ENCODE results near the gene CCNB3.
A peak's percentile ranks its signal among the peaks of the same experiment; 100 is the strongest.
"Not testable (repeated sequence)": the region's sequence is repeated elsewhere in the genome, so short reads cannot be mapped to it uniquely, and the experiment has no call there.

The CCNB3 gene, protein sequence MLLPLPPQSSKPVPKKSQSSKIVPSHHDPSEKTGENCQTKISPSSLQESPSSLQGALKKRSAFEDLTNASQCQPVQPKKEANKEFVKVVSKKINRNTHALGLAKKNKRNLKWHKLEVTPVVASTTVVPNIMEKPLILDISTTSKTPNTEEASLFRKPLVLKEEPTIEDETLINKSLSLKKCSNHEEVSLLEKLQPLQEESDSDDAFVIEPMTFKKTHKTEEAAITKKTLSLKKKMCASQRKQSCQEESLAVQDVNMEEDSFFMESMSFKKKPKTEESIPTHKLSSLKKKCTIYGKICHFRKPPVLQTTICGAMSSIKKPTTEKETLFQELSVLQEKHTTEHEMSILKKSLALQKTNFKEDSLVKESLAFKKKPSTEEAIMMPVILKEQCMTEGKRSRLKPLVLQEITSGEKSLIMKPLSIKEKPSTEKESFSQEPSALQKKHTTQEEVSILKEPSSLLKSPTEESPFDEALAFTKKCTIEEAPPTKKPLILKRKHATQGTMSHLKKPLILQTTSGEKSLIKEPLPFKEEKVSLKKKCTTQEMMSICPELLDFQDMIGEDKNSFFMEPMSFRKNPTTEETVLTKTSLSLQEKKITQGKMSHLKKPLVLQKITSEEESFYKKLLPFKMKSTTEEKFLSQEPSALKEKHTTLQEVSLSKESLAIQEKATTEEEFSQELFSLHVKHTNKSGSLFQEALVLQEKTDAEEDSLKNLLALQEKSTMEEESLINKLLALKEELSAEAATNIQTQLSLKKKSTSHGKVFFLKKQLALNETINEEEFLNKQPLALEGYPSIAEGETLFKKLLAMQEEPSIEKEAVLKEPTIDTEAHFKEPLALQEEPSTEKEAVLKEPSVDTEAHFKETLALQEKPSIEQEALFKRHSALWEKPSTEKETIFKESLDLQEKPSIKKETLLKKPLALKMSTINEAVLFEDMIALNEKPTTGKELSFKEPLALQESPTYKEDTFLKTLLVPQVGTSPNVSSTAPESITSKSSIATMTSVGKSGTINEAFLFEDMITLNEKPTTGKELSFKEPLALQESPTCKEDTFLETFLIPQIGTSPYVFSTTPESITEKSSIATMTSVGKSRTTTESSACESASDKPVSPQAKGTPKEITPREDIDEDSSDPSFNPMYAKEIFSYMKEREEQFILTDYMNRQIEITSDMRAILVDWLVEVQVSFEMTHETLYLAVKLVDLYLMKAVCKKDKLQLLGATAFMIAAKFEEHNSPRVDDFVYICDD (N-terminal part only)

GRCh38 chrX:50204364-50204899 is at the start of gene CCNB3:
CCNB3 (plus strand) TSS chrX:50204765; CDS start chrX:50285164, 80,399 bp downstream.
- peak; percentile 59 for FAIRE-seq

GRCh38 chrX:50157545-50158135 is 46.9 kb upstream of the CCNB3 start:
- FAIRE-seq = no peak

GRCh38 chrX:50158593-50158992 is 46.0 kb upstream of the CCNB3 start:
- no peak for FAIRE-seq

DNA sequence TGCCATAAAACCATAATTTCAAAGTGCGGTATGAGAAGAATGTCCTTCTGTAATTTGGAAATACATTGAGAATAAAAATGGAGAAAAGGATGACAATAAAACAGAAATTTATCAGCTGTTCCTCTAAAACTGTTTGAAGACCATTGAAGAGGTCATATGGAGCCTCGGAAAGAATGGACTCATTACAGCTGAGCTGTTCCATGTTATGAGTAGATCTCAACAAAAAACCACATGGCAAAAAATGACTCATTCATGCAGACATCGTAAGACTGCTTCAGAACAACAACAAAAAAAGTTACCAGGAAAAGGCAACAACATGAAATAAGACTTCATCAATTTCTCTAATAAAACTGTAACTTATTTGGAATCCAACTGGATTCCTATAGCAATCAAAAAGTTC is 43.4 kb upstream of the CCNB3 start:
- FAIRE-seq = no peak

GRCh38 chrX:50165727-50166126 is 38.8 kb upstream of the CCNB3 start:
- FAIRE-seq = no peak

DNA sequence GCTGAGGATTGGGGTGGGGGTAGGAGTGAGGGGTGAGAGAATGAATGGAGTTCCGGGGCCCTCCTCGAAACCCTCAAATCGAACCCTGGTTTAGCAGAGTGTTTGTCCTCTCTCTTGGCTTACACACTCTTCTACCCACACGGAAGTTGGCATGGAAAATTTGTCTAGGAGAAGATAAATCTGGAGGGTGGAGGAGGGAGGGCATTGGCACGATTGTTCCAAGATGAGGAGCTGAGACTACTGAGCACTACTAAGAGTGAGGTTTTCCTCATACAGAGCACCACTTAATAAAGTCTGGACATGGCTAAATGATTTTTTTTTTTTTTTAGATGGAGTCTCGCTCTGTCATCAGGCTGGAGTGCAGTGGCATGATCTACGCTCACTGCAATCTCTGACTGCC is 37.2 kb upstream of the CCNB3 start:
- no peak for FAIRE-seq

DNA sequence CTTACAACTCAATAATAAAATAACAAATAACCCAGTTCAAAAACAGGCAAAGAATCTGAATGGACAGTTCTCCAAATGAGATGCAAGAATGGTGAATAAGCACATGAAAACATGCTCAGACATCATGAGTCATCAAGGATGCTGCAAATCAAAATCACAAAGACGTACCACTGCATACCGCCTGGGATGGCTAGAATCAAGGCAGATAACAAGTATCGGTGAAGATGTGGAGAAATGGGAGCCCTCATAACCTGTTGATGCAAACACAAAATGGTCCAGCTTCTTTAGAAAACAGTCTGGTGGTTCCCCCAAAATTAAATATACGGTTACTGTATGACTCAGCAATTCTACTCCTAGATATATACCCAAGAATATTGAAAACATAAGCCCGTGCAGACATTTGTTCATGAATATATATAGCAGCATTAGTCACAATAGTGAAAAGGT is 36.3 kb upstream of the CCNB3 start:
- FAIRE-seq = no peak

DNA sequence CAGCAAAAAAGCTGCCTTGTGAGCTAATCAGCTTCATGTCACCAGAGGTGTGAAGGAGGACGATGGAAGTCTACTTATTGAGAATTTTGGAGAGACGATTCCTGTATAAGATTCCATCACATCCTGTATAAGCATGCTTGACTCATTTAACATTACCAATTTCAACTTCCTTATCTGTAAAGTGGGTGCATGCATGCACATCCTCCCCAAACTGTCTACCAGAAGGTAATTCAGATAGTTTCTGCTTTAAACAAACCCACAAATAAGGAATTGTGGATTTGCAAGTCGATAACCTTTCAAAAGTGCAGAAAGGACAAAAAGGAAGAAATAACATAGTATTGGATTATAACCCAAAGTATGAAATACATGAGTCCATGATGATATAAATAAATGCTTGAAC is 34.8 kb upstream of the CCNB3 start:
- no peak for FAIRE-seq

- no peak for FAIRE-seq
Observed at GRCh38 chrX:50180073-50180940, 24.3 kb upstream of the CCNB3 start.

- no peak for FAIRE-seq
Observed at GRCh38 chrX:50183891-50184290, 20.7 kb upstream of the CCNB3 start.

DNA sequence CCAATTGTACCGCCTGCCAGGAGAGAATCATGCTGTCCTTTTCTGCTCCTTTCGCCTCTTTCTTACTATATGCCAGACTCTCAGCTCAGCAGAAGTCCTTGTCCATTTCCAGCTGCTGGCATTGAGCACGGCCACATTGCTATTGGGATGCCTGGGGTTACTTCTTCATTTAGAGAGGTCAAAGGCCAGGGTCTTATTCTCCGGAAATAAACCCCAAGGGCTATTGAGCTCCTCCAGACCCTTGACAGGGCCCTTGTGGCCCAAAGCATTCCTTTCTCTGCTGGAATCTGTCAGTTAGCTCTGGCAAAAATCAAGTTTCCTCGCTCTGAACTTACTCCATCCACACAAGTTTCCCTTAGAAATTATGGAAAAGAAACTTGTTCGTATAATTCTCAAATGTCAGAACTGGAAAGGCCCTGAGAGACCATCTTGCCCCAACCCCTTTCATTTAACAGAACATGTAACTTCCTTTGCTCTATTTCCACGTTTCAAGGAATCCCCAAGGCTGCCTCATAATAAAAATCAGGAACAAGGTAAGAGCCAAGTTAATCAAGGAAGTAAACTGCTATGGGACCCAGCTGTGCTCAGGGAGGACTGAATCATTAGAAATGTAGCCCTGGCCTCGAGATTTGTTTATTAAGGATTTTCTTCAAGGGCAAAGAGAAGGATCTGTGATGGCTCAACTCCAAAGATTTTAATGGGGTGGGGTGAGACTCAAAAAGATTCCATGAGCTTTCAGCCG is 15.5 kb upstream of the CCNB3 start:
- no peak for FAIRE-seq

DNA sequence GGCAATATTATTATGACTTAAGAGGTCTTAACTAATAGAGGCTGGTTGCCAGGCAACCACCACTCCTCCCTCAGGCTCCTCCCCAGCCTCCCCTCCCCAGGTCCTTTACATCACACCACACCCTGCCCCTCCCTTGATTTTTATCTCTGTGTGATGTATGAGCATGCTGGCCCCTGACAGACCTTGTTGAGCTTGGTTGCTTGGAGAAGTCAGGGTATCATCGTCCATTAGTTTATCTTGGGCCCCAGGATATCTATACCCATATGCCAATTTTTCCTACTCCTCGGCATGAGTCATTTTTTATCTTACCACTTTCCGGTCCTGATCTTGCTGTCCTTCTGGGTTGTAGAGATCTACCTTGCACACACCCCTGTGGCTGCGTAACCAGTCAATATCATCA is 6.2 kb upstream of the CCNB3 start:
- no peak for FAIRE-seq

DNA sequence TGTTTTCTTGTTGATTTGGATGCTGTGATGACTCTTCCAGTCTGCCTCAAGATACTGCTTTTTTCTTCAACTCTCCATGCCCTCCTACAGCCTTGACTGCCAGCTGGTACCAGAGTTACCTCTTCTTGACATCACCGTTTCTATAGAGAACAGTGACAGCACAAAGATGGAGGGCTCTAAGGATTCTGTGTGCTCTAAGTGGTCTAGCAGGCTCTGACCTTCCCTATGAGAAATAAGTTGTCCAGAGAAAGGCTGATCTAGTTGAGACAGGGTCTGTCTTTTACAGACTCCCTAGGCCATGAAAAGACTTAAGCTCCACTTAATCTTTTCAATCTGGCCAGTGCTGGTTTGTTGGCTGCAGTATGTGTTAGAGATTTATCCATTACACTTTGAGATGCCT is 3.7 kb upstream of the CCNB3 start, which contains the start of gene AKAP4:
AKAP4 (minus strand) TSS at position 101 of the 400 bp plus-strand sequence. CDS start 118 bp downstream, outside the sequence.
- FAIRE-seq = no peak

- FAIRE-seq = no peak
Observed at GRCh38 chrX:50202539-50202938, 2.0 kb upstream of the CCNB3 start.

GRCh38 chrX:50206753-50207152 is 2.2 kb downstream of the CCNB3 start:
- no peak for FAIRE-seq

- FAIRE-seq = no peak
Observed at GRCh38 chrX:50211510-50211909, 6.9 kb downstream of the CCNB3 start.

GRCh38 chrX:50281253-50281652 is 76.7 kb downstream of the CCNB3 start:
- no peak for FAIRE-seq

- no peak for FAIRE-seq
Observed at GRCh38 chrX:50327235-50327634, 122.7 kb downstream of the CCNB3 start.

DNA sequence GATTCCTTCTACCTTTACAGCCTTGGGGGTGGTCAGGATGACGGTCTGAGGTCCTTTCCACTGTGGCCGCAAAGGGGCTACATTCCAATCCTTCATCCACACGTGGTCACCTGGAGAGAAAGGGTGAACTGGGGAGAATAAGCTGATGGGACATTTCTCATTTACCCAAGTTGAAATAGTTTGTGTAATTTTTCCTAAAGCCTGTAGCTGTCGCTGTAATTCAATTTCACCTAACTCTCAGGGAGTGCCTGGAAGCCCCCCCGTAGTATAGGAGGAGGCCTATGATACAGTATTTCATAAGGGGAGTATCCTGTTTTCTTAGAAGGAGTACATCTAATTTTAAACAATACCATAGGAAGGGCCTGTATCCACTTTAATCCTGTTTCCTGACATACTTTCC is 128.1 kb downstream of the CCNB3 start:
- FAIRE-seq = not testable (repeated sequence)

- FAIRE-seq = no peak
Observed at GRCh38 chrX:50333308-50333707, 128.7 kb downstream of the CCNB3 start.
